Right ventricle myocardium inferior (tissue), 1 donor: ENCODE data around the gene RBM34. TPM values are rescaled to one million over a fixed set of nuclear protein-coding genes. Genes with fewer than 3 reads are reported as not detected.
"Not testable (repeated sequence)": the region's sequence is repeated elsewhere in the genome, so short reads cannot be mapped to it uniquely, and the experiment has no call there.

Experiments
- ATAC-seq: fragments of 200-7000 bp; cut with Tn5 transposase; one replicate; pipeline ENCODE4 v1.9.1; 2020; ENCODE audit warnings: mild to moderate bottlenecking, moderate library complexity
- DNase-seq: peaks from one replicate; pipeline ENCODE4 v3.0.0; 2021; ENCODE audit errors: missing footprints
- intact Hi-C: fragments of 100-400 bp; cut with DNase I; formaldehyde crosslinking; loops from one replicate; pipeline ENCODE4 v1.11.0; 2022
- long read RNA-seq: library from polyadenylated mRNA; unstranded; transcript quantifications from one replicate; pipeline ENCODE4 v2.0.0, GENCODE V29; 2021
- total RNA-seq: library from RNA; stranded (reverse); fragmentation: NEBNext Ultra II Directional; extraction: Animal tissue kit (Norgen Biotek cat#: 25700); gene quantifications from one replicate; pipeline ENCODE4 v1.2.1, GENCODE V29; 2021
- donor health status: DM: no; HTN: yes; CAD: no; lungs with severe emphysema.

RBM34 gene
- 50.6 TPM for total RNA-seq
- long read RNA-seq, transcript RBM34-201 (11 exons, 2,054 nt), result major isoform, 14 of 16 reads
- long read RNA-seq, partial matches to known transcripts, result 0 of 16 reads
- long read RNA-seq, other reads (novel, unspliced or antisense), result 2 of 16 reads

GRCh38 chr1:235160957-235161684 is at the start of gene RBM34:
Gene RBM34, minus strand, starts transcription at chr1:235161250. Its CDS starts 24 bp downstream, at chr1:235161226.
- peak; percentile 98 for ATAC-seq
- intact Hi-C loops, result no loop called here
- peak; percentile 96 for DNase-seq

GRCh38 chr1:235207209-235207565 is 46.1 kb upstream of the RBM34 start:
- intact Hi-C loops, result no loop called here
- DNase-seq (no peak), ATAC-seq (no peak)

- no peak for ATAC-seq
- DNase-seq, result no peak
- intact Hi-C loops, result no loop called here
These were observed 45.6 kb upstream of the RBM34 start for GRCh38 chr1:235206533-235207208.

- intact Hi-C loops, result no loop called here
- DNase-seq, result no peak
- no peak for ATAC-seq
These were observed 44.6 kb upstream of the RBM34 start for GRCh38 chr1:235205687-235206086.

- no peak for ATAC-seq
- no peak for DNase-seq
- intact Hi-C loops, result no loop called here
These were observed 42.4 kb upstream of the RBM34 start for GRCh38 chr1:235203428-235203827.

- ATAC-seq, DNase-seq, intact Hi-C loops: not testable (repeated sequence)
These were observed 41.4 kb upstream of the RBM34 start for GRCh38 chr1:235202447-235202846.

GRCh38 chr1:235199441-235199840 is 38.4 kb upstream of the RBM34 start:
- ATAC-seq, result no peak
- intact Hi-C loops, result no loop called here
- no peak for DNase-seq

- no peak for DNase-seq
- intact Hi-C loops, result no loop called here
- no peak for ATAC-seq
These were observed 29.4 kb upstream of the RBM34 start for GRCh38 chr1:235190431-235190830.

GRCh38 chr1:235187316-235187715 is 26.3 kb upstream of the RBM34 start:
- ATAC-seq (no peak), DNase-seq (no peak)
- intact Hi-C loops, result no loop called here

- intact Hi-C loops, result no loop called here
- ATAC-seq, result no peak
- DNase-seq, result no peak
These were observed 20.7 kb upstream of the RBM34 start for GRCh38 chr1:235181561-235182245.

GRCh38 chr1:235180916-235181460 is 19.9 kb upstream of the RBM34 start:
- intact Hi-C loops, result no loop called here
- DNase-seq, result no peak
- no peak for ATAC-seq

- intact Hi-C loops, result no loop called here
- DNase-seq, result no peak
- ATAC-seq, result no peak
These were observed 15.4 kb upstream of the RBM34 start for GRCh38 chr1:235176486-235176885.

- DNase-seq, result no peak
- ATAC-seq, result no peak
- intact Hi-C loops, result no loop called here
These were observed 8.9 kb upstream of the RBM34 start for GRCh38 chr1:235169986-235170385.

- intact Hi-C loops, result no loop called here
- no peak for DNase-seq
- no peak for ATAC-seq
These were observed 7.3 kb upstream of the RBM34 start for GRCh38 chr1:235168375-235168774.

- intact Hi-C loops, result no loop called here
- DNase-seq, result no peak
- ATAC-seq, result no peak
These were observed 756 bp upstream of the RBM34 start for GRCh38 chr1:235161685-235162327.

GRCh38 chr1:235160383-235160956 is 580 bp downstream of the RBM34 start:
- intact Hi-C loops, result no loop called here
- ATAC-seq (no peak), DNase-seq (no peak)

- ATAC-seq, intact Hi-C loops, DNase-seq: not testable (repeated sequence)
These were observed 1.1 kb downstream of the RBM34 start for GRCh38 chr1:235159930-235160329.

- ATAC-seq, intact Hi-C loops, DNase-seq: not testable (repeated sequence)
These were observed 1.8 kb downstream of the RBM34 start for GRCh38 chr1:235159284-235159683.

- ATAC-seq, result no peak
These were observed 2.4 kb downstream of the RBM34 start for GRCh38 chr1:235158680-235159079.

More at GRCh38 chr1:235158680-235159079, 2.4 kb downstream of the RBM34 start:
- no peak for DNase-seq
- intact Hi-C loops, result no loop called here
